SH-SY5Y (cell line): ENCODE measurements around the gene FAM162B.

Source experiments
- GATA2 ChIP-seq: IDR thresholded peaks from 2 replicates; pipeline ENCODE4 v1.6.1; 2011; ENCODE audit warnings: mild to moderate bottlenecking, low read depth, low read length
- GATA3 ChIP-seq: IDR thresholded peaks from 2 replicates; pipeline ENCODE4 v1.6.1; 2011; ENCODE audit warnings: low read depth, mild to moderate bottlenecking, low read length, moderate library complexity

GRCh38 chr6:116812051-116812650 is 46.6 kb upstream of the FAM162B start:
- TF ChIP-seq GATA3 = no peak
- TF ChIP-seq GATA2 = no peak
